A375 (cell line): ENCODE results near the gene FMR1. TPM values are rescaled to one million over a fixed set of nuclear protein-coding genes. Genes with fewer than 3 reads are reported as not detected.

Source experiments
- small RNA-seq: library from RNA; depleted of rRNA; stranded (forward); fragments of <200 nt; gene quantifications from one replicate; pipeline ENCODE3, GENCODE V24; 2014
- total RNA-seq: library from RNA; depleted of rRNA; stranded (reverse); fragments of >200 nt; shearing (Covaris generic); gene quantifications from 2 replicates; pipeline ENCODE4 v1.2.3, GENCODE V29; 2014; rRNA removed

Gene FMR1
- total RNA-seq: 29.9 and 38.8 TPM in 2 replicates

DNA sequence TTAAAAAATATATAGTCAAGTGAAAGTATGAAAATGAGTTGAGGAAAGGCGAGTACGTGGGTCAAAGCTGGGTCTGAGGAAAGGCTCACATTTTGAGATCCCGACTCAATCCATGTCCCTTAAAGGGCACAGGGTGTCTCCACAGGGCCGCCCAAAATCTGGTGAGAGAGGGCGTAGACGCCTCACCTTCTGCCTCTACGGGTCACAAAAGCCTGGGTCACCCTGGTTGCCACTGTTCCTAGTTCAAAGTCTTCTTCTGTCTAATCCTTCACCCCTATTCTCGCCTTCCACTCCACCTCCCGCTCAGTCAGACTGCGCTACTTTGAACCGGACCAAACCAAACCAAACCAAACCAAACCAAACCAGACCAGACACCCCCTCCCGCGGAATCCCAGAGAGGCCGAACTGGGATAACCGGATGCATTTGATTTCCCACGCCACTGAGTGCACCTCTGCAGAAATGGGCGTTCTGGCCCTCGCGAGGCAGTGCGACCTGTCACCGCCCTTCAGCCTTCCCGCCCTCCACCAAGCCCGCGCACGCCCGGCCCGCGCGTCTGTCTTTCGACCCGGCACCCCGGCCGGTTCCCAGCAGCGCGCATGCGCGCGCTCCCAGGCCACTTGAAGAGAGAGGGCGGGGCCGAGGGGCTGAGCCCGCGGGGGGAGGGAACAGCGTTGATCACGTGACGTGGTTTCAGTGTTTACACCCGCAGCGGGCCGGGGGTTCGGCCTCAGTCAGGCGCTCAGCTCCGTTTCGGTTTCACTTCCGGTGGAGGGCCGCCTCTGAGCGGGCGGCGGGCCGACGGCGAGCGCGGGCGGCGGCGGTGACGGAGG is at the start of gene FMR1:
Gene FMR1, plus strand, starts transcription at position 728 of the 831 bp plus-strand sequence. CDS start 261 bp downstream, outside the sequence.

DNA sequence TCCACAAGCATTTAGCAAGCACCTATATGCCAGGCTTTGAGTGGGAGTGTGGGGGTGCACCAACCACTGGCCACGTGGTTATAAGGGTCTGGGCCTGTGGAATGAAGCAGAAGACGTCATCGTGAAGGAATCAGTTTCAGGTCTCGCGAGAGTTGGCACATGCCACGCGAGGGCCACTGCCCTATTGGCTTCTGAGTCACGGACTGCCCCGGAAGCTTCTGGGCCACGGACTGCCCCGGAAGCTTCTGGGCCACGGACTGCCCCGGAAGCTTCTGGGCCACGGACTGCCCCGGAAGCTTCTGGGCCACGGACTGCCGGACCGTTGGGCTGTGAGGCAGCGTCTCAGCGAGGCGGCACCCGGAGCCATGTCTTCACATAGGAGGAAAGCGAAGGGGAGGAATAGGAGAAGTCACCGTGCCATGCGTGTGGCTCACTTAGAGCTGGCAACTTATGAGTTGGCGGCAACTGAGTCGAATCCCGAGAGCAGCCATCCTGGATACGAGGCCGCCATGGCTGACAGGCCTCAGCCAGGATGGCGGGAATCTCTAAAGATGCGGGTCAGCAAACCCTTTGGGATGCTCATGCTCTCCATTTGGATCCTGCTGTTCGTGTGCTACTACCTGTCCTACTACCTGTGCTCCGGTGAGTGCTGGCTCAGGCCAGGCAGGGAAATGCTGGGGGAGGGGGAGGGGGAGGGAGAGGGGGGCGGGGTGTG is 69.5 kb downstream of the FMR1 start, which contains the start of gene FMR1NB:
Gene FMR1NB, plus strand, starts transcription at position 300 of the 715 bp plus-strand sequence. Its CDS starts 66 bp downstream, at position 366.

Small RNAs within 50 kb of the gene (small RNA-seq; reads per million reads assigned to genes)
- gene RF02118: not detected

Other genes with a start within 250 kb of the FMR1 start
- not detected in 2 replicates for gene FMR1NB, start 69.4 kb downstream of the FMR1 start, total RNA-seq